ENCODE results near the gene OR1N1. TPM values are rescaled to one million over a fixed set of nuclear protein-coding genes. Genes with fewer than 3 reads are reported as not detected.

The OR1N1 gene
- total and polyA plus RNA-seq, 2 of the 13 experiments (the other 11 are each of a cell fraction or from before 2014, with no cell fraction given), result not detected

- Histone ChIP-seq H3K9ac (ENCODE audit: insufficient read depth, low read depth, low read length) (no peak overlapping the region), H3K9me3 (ENCODE audit: low read length) (no peaks in the 10 kb centered on the region), H3K4me3 (replicated peaks in 1 of 3; ENCODE audit: insufficient read depth in 1 of 3, low read depth in 2 of 3, low read length in 3 of 3) (no peak overlapping the region), H2AFZ (ENCODE audit: low read length) (no peak overlapping the region), H4K20me1 (ENCODE audit: insufficient read depth, low read length) (no peaks in the 10 kb centered on the region), H3K79me2 (ENCODE audit: insufficient read depth, low read length) (no peaks in the 10 kb centered on the region), H3K4me1 (ENCODE audit: insufficient read depth, low read length) (no peaks in the 10 kb centered on the region), H3K27me3 (ENCODE audit: control insufficient read depth in 1 of 2, insufficient read depth in 2 of 2, low read length in 2 of 2) (no peaks in the 10 kb centered on the region), H3K27ac (ENCODE audit: extremely low read length, insufficient read depth, low read length) (no peak overlapping the region), H3K4me2 (ENCODE audit: low read depth, low read length) (no peak overlapping the region), H3K36me3 (replicated peaks in 1 of 2; ENCODE audit: control insufficient read depth in 1 of 2, insufficient read depth in 2 of 2, low read length in 2 of 2) (no peaks in the 10 kb centered on the region)
- no TSS peak for BruUV-seq (replicated peaks)
- ATAC-seq, result no peak
- DNase-seq (ENCODE audit: low spot score), result no peak
- ChIA-PET CTCF (ENCODE audit: low intra/inter-chr PET ratio, low total read pairs) (no interaction called here), POLR2A (no interaction called here)
- intact Hi-C loops (cut with micrococcal nuclease; ENCODE audit: unreplicated experiment), result no loop called here
- WGBS (ENCODE audit: low lambda C conversion rate), result 66% methylated on average over 5 of the region's 5 CpGs
- in situ Hi-C loops (cut with HindIII; ENCODE audit: extremely low pct_ligation_motif_present, low pct_unique_long_range_greater_than_20kb), result no loop called here
- TF ChIP-seq FOXJ3 (CRISPR knock-in tag; IDR thresholded peaks at IDR 0.05; ENCODE audit: borderline replicate concordance) (no peak), ZMAT5 (CRISPR knock-in tag; IDR thresholded peaks at IDR 0.05; ENCODE audit: borderline replicate concordance, low read depth) (no peak), ATF3 (CRISPR knock-in tag; IDR thresholded peaks at IDR 0.05) (no peak), ZKSCAN8 (CRISPR knock-in tag; IDR thresholded peaks at IDR 0.05; ENCODE audit: borderline replicate concordance) (no peak), ZNF670 (CRISPR knock-in tag; IDR thresholded peaks at IDR 0.05; ENCODE audit: borderline replicate concordance) (no peak), ZNF614 (CRISPR knock-in tag; IDR thresholded peaks at IDR 0.05; ENCODE audit: borderline replicate concordance) (no peak), GMEB2 (CRISPR knock-in tag; IDR thresholded peaks at IDR 0.05; ENCODE audit: low read depth) (no peak), THRA (CRISPR knock-in tag; IDR thresholded peaks at IDR 0.05; ENCODE audit: borderline replicate concordance) (no peak), ZNF207 (IDR thresholded peaks at IDR 0.05; ENCODE audit: borderline replicate concordance) (no peak), ELF4 (CRISPR knock-in tag; IDR thresholded peaks at IDR 0.05; ENCODE audit: borderline replicate concordance) (no peak), RAD51 (IDR thresholded peaks at IDR 0.05; ENCODE audit: borderline replicate concordance) (no peak), ZNF703 (CRISPR knock-in tag; IDR thresholded peaks at IDR 0.05; ENCODE audit: borderline replicate concordance) (no peak), ZSCAN21 (CRISPR knock-in tag; IDR thresholded peaks at IDR 0.05; ENCODE audit: borderline replicate concordance) (no peak), ZNF510 (CRISPR knock-in tag; IDR thresholded peaks at IDR 0.05; ENCODE audit: low read depth) (no peak), SNAI1 (CRISPR knock-in tag; IDR thresholded peaks at IDR 0.05; ENCODE audit: borderline replicate concordance) (no peak), TCF12 (IDR thresholded peaks at IDR 0.05) (no peak), TCF12 (CRISPR knock-in tag; IDR thresholded peaks at IDR 0.05) (no peak), NR0B2 (CRISPR knock-in tag; IDR thresholded peaks at IDR 0.05) (no peak)
- FAIRE-seq, result no peak
Measured at GRCh38 chr9:122479062-122479461, 48.0 kb downstream of the OR1N1 start.

Data from HepG2 (cell line).